Sigmoid colon (tissue), 4 donors: ENCODE data around the gene EXOSC2.

Source experiments
- CTCF ChIP-seq, 4 experiments: fragments of 450-650 bp in 3 of 4; fragments of 200-600 bp in 1 of 4; IDR thresholded peaks; one replicate each; pipeline ENCODE4 v1.5.1; 2016 to 2019; ENCODE audit warnings: antibody characterized with exemption in 4 of 4, mild to moderate bottlenecking in 3 of 4, moderate library complexity in 2 of 4
- EP300 ChIP-seq, 4 donors: sonication (generic); formaldehyde crosslinking; IDR thresholded peaks; one replicate each; pipeline ENCODE4 v1.6.1; 2017; ENCODE audit warnings: antibody characterized with exemption in 4 of 4
- POLR2A ChIP-seq, 2 donors: fragments of 450-650 bp; IDR thresholded peaks; one replicate each; pipeline ENCODE4 v1.6.1; 2016; ENCODE audit warnings: antibody characterized with exemption in 2 of 2, mild to moderate bottlenecking in 2 of 2, moderate library complexity in 2 of 2
- POLR2AphosphoS5 ChIP-seq, 4 donors: sonication (generic); formaldehyde crosslinking; IDR thresholded peaks; one replicate each; pipeline ENCODE4 v1.6.1; 2017; ENCODE audit warnings: antibody characterized with exemption in 4 of 4

- no peak for TF ChIP-seq CTCF (IDR thresholded peaks at IDR 0.05)
- no peak for TF ChIP-seq POLR2A (IDR thresholded peaks at IDR 0.05)
- no peak for TF ChIP-seq EP300 (IDR thresholded peaks at IDR 0.05)
- TF ChIP-seq POLR2AphosphoS5 (IDR thresholded peaks at IDR 0.05), result no peak
These were observed 44.7 kb downstream of the EXOSC2 start for GRCh38 chr9:130738281-130738680.
